A549 (cell line): ENCODE results near the gene PPP6R3. TPM values are rescaled to one million over a fixed set of nuclear protein-coding genes. Genes with fewer than 3 reads are reported as not detected.

Source experiments
- ATAC-seq, 2 experiments: fragments of 200-7000 bp in 1 of 2; fragments of >200 bp in 1 of 2; cut with Nextera tagmentation in 1 of 2; cut with Tn5 transposase in 1 of 2; 3 replicates each; pipeline versions ENCODE4 v1.8.0 to v1.9.1; 2018 to 2020; ENCODE audit warnings: mild to moderate bottlenecking in 1 of 2, moderate library complexity in 1 of 2
- CTCF ChIA-PET: fragments of 300-600 bp; sonication (Branson Sonifier 250); formaldehyde crosslinking; extraction: SDS; loops from one replicate; lab custom pipeline; 2021; ENCODE audit warnings: antibody characterized with exemption, inconsistent platforms; lab: Yijun Ruan, JAX
- POLR2A ChIA-PET: fragments of 350-600 bp; formaldehyde crosslinking; extraction: SDS; loops from one replicate; lab custom pipeline; 2021; ENCODE audit warnings: antibody characterized with exemption, inconsistent platforms; lab: Yijun Ruan, JAX
- DNase-seq, 2 experiments: peaks; one replicate each; pipeline versions ENCODE4 v3.0.0 to v3.0.0-alpha.2; 2011 to 2016; ENCODE audit warnings: low read depth in 1 of 2, low spot score in 1 of 2
- FAIRE-seq: peaks from 2 replicates; lab custom pipeline; 2011; peaks lifted over from hg19 to GRCh38; lab: Jason Lieb, UNC
- H3K27ac ChIP-seq, 2 experiments: fragments of >200 bp; sonication (Bioruptor Twin); formaldehyde crosslinking; 3 replicates each; pipeline ENCODE4 v1.5.1; 2016 to 2017
- H3K4me1 ChIP-seq: fragments of >200 bp; sonication (Bioruptor Twin); formaldehyde crosslinking; 3 replicates; pipeline ENCODE4 v1.6.1; 2016
- H3K4me2 ChIP-seq: fragments of >200 bp; sonication (Bioruptor Twin); formaldehyde crosslinking; 3 replicates; pipeline ENCODE4 v1.6.1; 2016
- H3K4me3 ChIP-seq: fragments of >200 bp; sonication (Bioruptor Twin); formaldehyde crosslinking; 3 replicates; pipeline ENCODE4 v1.5.1; 2016
- H3K9me3 ChIP-seq: fragments of >200 bp; sonication (Bioruptor Twin); formaldehyde crosslinking; 3 replicates; pipeline ENCODE4 v1.6.1; 2016
- BHLHE40 ChIP-seq: IDR thresholded peaks from 2 replicates; pipeline ENCODE4 v1.6.1; 2012; ENCODE audit warnings: low read depth, low read length, inconsistent platforms
- CBX8 ChIP-seq: fragments of 200-600 bp; sonication (generic); IDR thresholded peaks from 2 replicates; pipeline ENCODE4 v1.6.1; 2016
- CEBPB ChIP-seq, 2 experiments: fragments of >200 bp in 1 of 2; sonication (Bioruptor Twin) in 1 of 2; formaldehyde crosslinking in 1 of 2; IDR thresholded peaks; 2 replicates each; pipeline ENCODE4 v1.6.1; 2012 to 2016
- CHD2 ChIP-seq: fragments of 150-350 bp; IDR thresholded peaks from 2 replicates; pipeline ENCODE4 v1.6.1; 2014; ENCODE audit warnings: low read length; ENCODE audit not compliant: partially characterized antibody
- CHD4 ChIP-seq: fragments of 200-600 bp; sonication (generic); IDR thresholded peaks from 2 replicates; pipeline ENCODE4 v1.6.1; 2016; ENCODE audit warnings: antibody characterized with exemption, mild to moderate bottlenecking, borderline replicate concordance
- CTCF ChIP-seq: fragments of >200 bp; sonication (Bioruptor Twin); formaldehyde crosslinking; IDR thresholded peaks from 3 replicates; pipeline ENCODE4 v1.5.1; 2016
- E2F6 ChIP-seq: IDR thresholded peaks from 2 replicates; pipeline ENCODE4 v1.6.1; 2012; ENCODE audit warnings: low read depth, borderline replicate concordance
- EHF ChIP-seq: fragments of 250-450 bp; sonication (Bioruptor Pico); IDR thresholded peaks from 2 replicates; pipeline ENCODE4 v1.5.0; 2020; ENCODE audit warnings: mild to moderate bottlenecking
- EP300 ChIP-seq, 2 experiments: fragments of >200 bp; sonication (Bioruptor Twin); formaldehyde crosslinking; IDR thresholded peaks; 2 replicates in 1 of 2; 3 replicates in 1 of 2; pipeline ENCODE4 v1.6.1; 2016 to 2017
- ESRRA ChIP-seq: fragments of 150-350 bp; IDR thresholded peaks from 2 replicates; pipeline ENCODE4 v1.6.1; 2014; ENCODE audit warnings: mild to moderate bottlenecking, low read length, borderline replicate concordance
- FOSL2 ChIP-seq, 2 experiments: fragments of 450-650 bp in 1 of 2; fragments of >200 bp in 1 of 2; sonication (Bioruptor Twin) in 1 of 2; formaldehyde crosslinking; IDR thresholded peaks; 2 replicates each; pipeline versions ENCODE4 v1.5.0 to v1.6.1; 2016 to 2020; ENCODE audit warnings: mild to moderate bottlenecking in 1 of 2, moderate library complexity in 1 of 2
- HDAC2 ChIP-seq: fragments of 200-600 bp; sonication (generic); IDR thresholded peaks from 2 replicates; pipeline ENCODE4 v1.6.1; 2016
- HES2 ChIP-seq: fragments of >200 bp; sonication (Bioruptor Twin); formaldehyde crosslinking; IDR thresholded peaks from 2 replicates; pipeline ENCODE4 v1.6.1; 2016
- HOXB5 ChIP-seq: fragments of 250-450 bp; sonication (Bioruptor Pico); IDR thresholded peaks from 2 replicates; pipeline ENCODE4 v1.5.0; 2020; ENCODE audit warnings: mild to moderate bottlenecking, moderate library complexity
- JUN ChIP-seq, 2 experiments: fragments of >200 bp; sonication (Bioruptor Twin); formaldehyde crosslinking; IDR thresholded peaks; 2 replicates in 1 of 2; 3 replicates in 1 of 2; pipeline ENCODE4 v1.6.1; 2016 to 2017
- KDM1A ChIP-seq: fragments of 200-600 bp; sonication (generic); IDR thresholded peaks from 2 replicates; pipeline ENCODE4 v1.6.1; 2016; ENCODE audit warnings: low read depth, mild to moderate bottlenecking
- KDM5A ChIP-seq: fragments of 200-600 bp; sonication (generic); IDR thresholded peaks from 2 replicates; pipeline ENCODE4 v1.6.1; 2016; ENCODE audit warnings: antibody characterized with exemption, mild to moderate bottlenecking
- MAFK ChIP-seq: fragments of 450-650 bp; IDR thresholded peaks from 2 replicates; pipeline ENCODE4 v1.6.1; 2014; ENCODE audit not compliant: partially characterized antibody
- MAX ChIP-seq: IDR thresholded peaks from 2 replicates; pipeline ENCODE4 v1.6.1; 2012
- RAD21 ChIP-seq, 2 experiments: fragments of >200 bp in 1 of 2; sonication (Bioruptor Twin) in 1 of 2; formaldehyde crosslinking in 1 of 2; IDR thresholded peaks in 1 of 2; conservative IDR thresholded peaks in 1 of 2; 2 replicates in 1 of 2; 3 replicates in 1 of 2; pipeline ENCODE4 v1.6.1; 2012 to 2018; ENCODE audit warnings: inconsistent platforms in 1 of 2
- RCOR1 ChIP-seq: fragments of 150-350 bp; IDR thresholded peaks from 2 replicates; pipeline ENCODE4 v1.6.1; 2014; ENCODE audit warnings: antibody characterized with exemption, low read length, low read depth
- SMC3 ChIP-seq: fragments of >200 bp; sonication (Bioruptor Twin); formaldehyde crosslinking; IDR thresholded peaks from 3 replicates; pipeline ENCODE4 v1.6.1; 2018; ENCODE audit warnings: inconsistent platforms
- USF2 ChIP-seq: fragments of 450-650 bp; IDR thresholded peaks from 2 replicates; pipeline ENCODE4 v1.6.1; 2014; ENCODE audit warnings: antibody characterized with exemption
- ZC3H11A ChIP-seq: fragments of 450-650 bp; IDR thresholded peaks from 2 replicates; pipeline ENCODE4 v1.6.1; 2014; ENCODE audit warnings: antibody characterized with exemption, mild to moderate bottlenecking
- WGBS: methylation state at CpG from one replicate; pipeline ENCODE4 v1.1.6; 2017; ENCODE audit errors: missing lambda C conversion rate; 5-methylcytosine and 5-hydroxymethylcytosine counted together
- polyA plus RNA-seq, 4 experiments: library from polyadenylated mRNA; depleted of rRNA in 3 of 4; stranded (reverse); fragments of >200 nt; fragmentation: RNase III in 1 of 4; extraction: RNeasy Plus Mini Kit Qiagen cat#74134 plus additional on column Dnase treatment in 1 of 4; gene quantifications; 2 replicates in 3 of 4; 3 replicates in 1 of 4; pipeline ENCODE4 v1.2.3, GENCODE V29; 2011 to 2017

PPP6R3 gene
- polyA plus RNA-seq, 2 of the 4 experiments (the other 2 are of a cell fraction): 69.7 to 114 TPM

GRCh38 chr11:68663482-68664010 is 203.0 kb downstream of the PPP6R3 start:
- no peak for FAIRE-seq
- DNase-seq: no peak
- no peak for ATAC-seq
- no peak overlapping the region for H3K27ac ChIP-seq
- no peak for TF ChIP-seq MAX
- TF ChIP-seq EHF: no peak
- TF ChIP-seq, all 56 proteins: peak for 0
- no peak overlapping the region for H3K4me2 ChIP-seq
- no peak overlapping the region for H3K4me3 ChIP-seq
- WGBS: 50% methylated on average over 18 of the region's 18 CpGs
- H3K4me1 ChIP-seq: peaks cover 9% of the 10 kb centered on the region; the same call in 2 of the 3 replicates
- H3K9me3 ChIP-seq: peaks cover 8% of the 10 kb centered on the region; the same call in 2 of the 3 replicates
- ChIA-PET CTCF (interaction anchor here (1.4 kb wide), 1 partner anchor 14 kb away, joined by 3 read pairs; no protein-coding TSS in a partner anchor), POLR2A (no interaction called here)

- Histone ChIP-seq H3K27ac (no peak overlapping the region), H3K4me2 (no peak overlapping the region), H3K4me3 (no peak overlapping the region), H3K4me1 (peaks cover 5% of the 10 kb centered on the region; the same call in 2 of the 3 replicates), H3K9me3 (peaks cover 8% of the 10 kb centered on the region; the same call in 2 of the 3 replicates)
- TF ChIP-seq KDM1A (no peak), RCOR1 (no peak), MAFK (no peak), CHD4 (no peak), CHD2 (no peak), KDM5A (no peak), FOSL2 (IDR thresholded peaks at IDR 0.05) (no peak), FOSL2 (CRISPR knock-in tag; IDR thresholded peaks at IDR 0.05) (no peak), USF2 (no peak), HDAC2 (no peak), JUN (IDR thresholded peaks at IDR 0.05) (no peak), CEBPB (IDR thresholded peaks at IDR 0.05) (no peak), RAD21 (conservative IDR thresholded peaks at IDR 0.05 in 1 of 2, IDR thresholded peaks at IDR 0.05 in 1 of 2) (no peak), HOXB5 (CRISPR knock-in tag) (no peak), BHLHE40 (no peak), CBX8 (no peak), HES2 (no peak)
- WGBS: 47% methylated on average over 9 of the region's 9 CpGs
- DNase-seq: no peak
- POLR2A ChIA-PET: no interaction called here
- CTCF ChIA-PET: no interaction called here
- no peak for ATAC-seq
- no peak for FAIRE-seq
Observed at GRCh38 chr11:68664141-68664540, 203.6 kb downstream of the PPP6R3 start.

- ChIA-PET CTCF (no interaction called here), POLR2A (no interaction called here)
- peaks cover 8% of the 10 kb centered on the region; the same call in 2 of the 3 replicates for H3K9me3 ChIP-seq
- TF ChIP-seq FOSL2 (IDR thresholded peaks at IDR 0.05): no peak
- no peak for TF ChIP-seq FOSL2 (CRISPR knock-in tag; IDR thresholded peaks at IDR 0.05)
- TF ChIP-seq E2F6: no peak
- no peak for TF ChIP-seq ESRRA
- TF ChIP-seq ZC3H11A: no peak
- TF ChIP-seq CHD4: no peak
- no peak for TF ChIP-seq SMC3
- TF ChIP-seq RCOR1: no peak
- no peak for TF ChIP-seq RAD21 (conservative IDR thresholded peaks at IDR 0.05 in 1 of 2, IDR thresholded peaks at IDR 0.05 in 1 of 2)
- TF ChIP-seq MAFK: no peak
- TF ChIP-seq EP300 (IDR thresholded peaks at IDR 0.05): no peak
- no peak for TF ChIP-seq USF2
- TF ChIP-seq MAX: no peak
- no peak for TF ChIP-seq CTCF
- ATAC-seq (no peak), FAIRE-seq (no peak), DNase-seq (no peak)
- no peak overlapping the region for H3K4me3 ChIP-seq
- H3K27ac ChIP-seq: no peak overlapping the region
- H3K4me2 ChIP-seq: no peak overlapping the region
- H3K4me1 ChIP-seq: no peaks in the 10 kb centered on the region
- 75% methylated on average over 6 of the region's 7 CpGs for WGBS
Observed at GRCh38 chr11:68664906-68665305, 204.4 kb downstream of the PPP6R3 start.
